GM18517 (cell line): ENCODE results near the gene FAM193A.
"Not testable (repeated sequence)": the region's sequence is repeated elsewhere in the genome, so short reads cannot be mapped to it uniquely, and the experiment has no call there.

Experiments
- ATAC-seq: cut with Tn5 transposase; IDR thresholded peaks from one replicate; pipeline ENCODE4 v1.9.1; 2021; ENCODE audit warnings: mild to moderate bottlenecking, moderate library complexity; ENCODE audit not compliant: unreplicated experiment

The FAM193A gene

GRCh38 chr4:2515830-2516550 lies 20.5 kb upstream of the FAM193A start:
- no peak for ATAC-seq

GRCh38 chr4:2516635-2517034 lies 19.8 kb upstream of the FAM193A start:
- ATAC-seq = no peak

GRCh38 chr4:2526559-2526958 lies 9.9 kb upstream of the FAM193A start:
- ATAC-seq = no peak

- ATAC-seq = no peak
Observed at GRCh38 chr4:2534904-2535375, 1.5 kb upstream of the FAM193A start.

- peak; percentile 21 for ATAC-seq
Observed at GRCh38 chr4:2535376-2536192, 863 bp upstream of the FAM193A start.

GRCh38 chr4:2537011-2537830 lies 774 bp downstream of the FAM193A start:
- ATAC-seq = peak; percentile 22

GRCh38 chr4:2543580-2544191 lies 7.2 kb downstream of the FAM193A start:
- not testable (repeated sequence) for ATAC-seq

- ATAC-seq = no peak
Observed at GRCh38 chr4:2545321-2546013, 9.0 kb downstream of the FAM193A start.

GRCh38 chr4:2546286-2546823 lies 9.9 kb downstream of the FAM193A start:
- ATAC-seq = no peak

- not testable (repeated sequence) for ATAC-seq
Observed at GRCh38 chr4:2546961-2547691, 10.7 kb downstream of the FAM193A start.

- no peak for ATAC-seq
Observed at GRCh38 chr4:2551118-2551517, 14.7 kb downstream of the FAM193A start.

GRCh38 chr4:2552806-2553205 lies 16.4 kb downstream of the FAM193A start:
- no peak for ATAC-seq

GRCh38 chr4:2558301-2558700 lies 21.9 kb downstream of the FAM193A start:
- ATAC-seq = no peak

GRCh38 chr4:2560167-2560566 lies 23.7 kb downstream of the FAM193A start:
- ATAC-seq = no peak

GRCh38 chr4:2565533-2565932 lies 29.1 kb downstream of the FAM193A start:
- ATAC-seq = no peak

- ATAC-seq = no peak
Observed at GRCh38 chr4:2570036-2570435, 33.6 kb downstream of the FAM193A start.

GRCh38 chr4:2570551-2571222 lies 34.2 kb downstream of the FAM193A start:
- ATAC-seq = peak; percentile 81

- ATAC-seq = no peak
Observed at GRCh38 chr4:2572076-2572475, 35.6 kb downstream of the FAM193A start.

- no peak for ATAC-seq
Observed at GRCh38 chr4:2572866-2573265, 36.4 kb downstream of the FAM193A start.
